ENCODE results near the gene ZFPM1.
"Not testable (repeated sequence)": the region's sequence is repeated elsewhere in the genome, so short reads cannot be mapped to it uniquely, and the experiment has no call there.

ZFPM1 gene

DNA sequence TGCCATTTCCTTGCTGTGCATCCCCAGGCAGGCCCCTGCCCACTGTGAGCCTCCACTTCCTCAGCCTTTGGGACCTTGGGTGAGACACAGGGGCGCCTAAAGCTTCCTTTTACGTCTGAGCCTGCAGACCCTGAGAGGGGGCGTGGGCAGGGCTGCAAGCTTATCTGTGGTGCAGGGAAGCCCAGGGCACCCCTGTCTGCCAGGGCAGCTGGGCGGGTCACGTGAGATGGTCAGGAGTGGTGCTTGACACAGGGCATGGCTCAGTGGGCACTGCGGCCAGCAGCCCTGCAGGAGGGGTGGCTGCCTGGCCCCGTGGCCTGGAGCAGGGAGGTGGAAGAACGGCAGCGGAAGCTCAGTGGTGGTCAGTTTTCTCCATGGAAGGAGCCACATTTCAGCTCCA, 62.3 kb downstream of the ZFPM1 start:
- TF ChIP-seq CTCF (IDR thresholded peaks at IDR 0.05; ENCODE audit: extremely low read depth, missing control alignments) = no peak
- no peak for DNase-seq (ENCODE audit: low spot score)

DNA sequence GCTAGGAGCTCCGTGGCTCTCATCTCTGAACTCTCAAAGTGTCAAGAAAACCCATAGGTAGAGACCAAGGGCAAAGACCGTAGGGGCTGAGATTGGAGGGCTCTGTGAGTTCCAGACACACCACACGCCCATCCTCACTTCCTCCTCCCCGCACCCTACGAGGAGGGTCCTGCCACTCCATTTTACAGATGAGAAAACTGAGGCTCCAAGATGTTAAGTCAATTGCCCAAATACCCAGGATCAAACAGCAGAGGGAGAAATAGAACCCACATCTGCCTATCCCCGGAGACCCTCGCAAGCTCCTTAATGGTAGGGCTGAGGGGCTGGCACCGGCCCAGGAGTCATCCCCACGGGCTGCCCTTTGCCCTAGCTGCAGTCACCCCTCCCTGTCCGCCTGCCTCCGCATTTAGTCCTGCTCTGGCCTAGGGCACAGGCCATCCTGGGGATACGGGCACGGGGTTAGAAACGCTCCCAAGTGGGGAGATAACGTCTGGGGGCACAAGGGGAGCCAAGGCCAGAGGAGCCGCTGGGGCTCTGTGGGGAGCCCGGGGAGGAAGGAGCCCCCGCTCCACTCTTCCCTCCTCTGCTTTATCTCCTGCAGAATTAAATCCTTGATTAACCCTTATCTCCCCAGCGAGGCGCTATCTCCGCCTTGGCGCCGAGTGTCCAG, 63.0 kb downstream of the ZFPM1 start:
- TF ChIP-seq CTCF (IDR thresholded peaks at IDR 0.05; ENCODE audit: extremely low read depth, missing control alignments) = no peak
- no peak for DNase-seq (ENCODE audit: low spot score)

- TF ChIP-seq CTCF (IDR thresholded peaks at IDR 0.05; ENCODE audit: extremely low read depth, missing control alignments) = no peak
- DNase-seq (ENCODE audit: low spot score) = no peak
These were observed 63.6 kb downstream of the ZFPM1 start for GRCh38 chr16:88516601-88517061.

DNA sequence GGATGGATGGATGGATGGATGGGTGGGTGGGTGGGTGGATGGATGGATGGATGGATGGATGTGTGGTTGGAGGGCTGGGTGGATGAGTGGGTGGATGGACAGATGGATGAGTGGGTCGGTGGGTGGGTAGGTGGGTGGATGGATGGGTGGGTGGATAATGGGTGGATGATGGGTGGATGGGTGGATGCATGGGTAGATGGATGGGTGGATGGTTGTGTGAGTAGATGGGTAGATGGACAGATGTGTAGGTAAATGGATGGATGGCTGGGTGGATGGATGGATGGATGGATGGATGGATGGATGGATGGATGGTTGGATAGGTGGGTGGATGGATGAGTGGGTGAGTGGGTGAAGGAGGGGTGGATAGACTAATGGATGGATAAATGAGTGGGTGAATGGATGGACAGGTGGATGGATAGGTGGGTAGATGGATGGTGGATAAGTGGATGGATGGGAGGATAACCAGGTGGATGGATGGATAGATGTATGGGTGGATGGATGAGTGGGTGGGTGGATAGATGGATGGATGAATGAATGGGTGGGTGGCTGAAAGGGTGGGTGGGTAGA, 64.2 kb downstream of the ZFPM1 start:
- not testable (repeated sequence) for DNase-seq (ENCODE audit: low spot score)

DNA sequence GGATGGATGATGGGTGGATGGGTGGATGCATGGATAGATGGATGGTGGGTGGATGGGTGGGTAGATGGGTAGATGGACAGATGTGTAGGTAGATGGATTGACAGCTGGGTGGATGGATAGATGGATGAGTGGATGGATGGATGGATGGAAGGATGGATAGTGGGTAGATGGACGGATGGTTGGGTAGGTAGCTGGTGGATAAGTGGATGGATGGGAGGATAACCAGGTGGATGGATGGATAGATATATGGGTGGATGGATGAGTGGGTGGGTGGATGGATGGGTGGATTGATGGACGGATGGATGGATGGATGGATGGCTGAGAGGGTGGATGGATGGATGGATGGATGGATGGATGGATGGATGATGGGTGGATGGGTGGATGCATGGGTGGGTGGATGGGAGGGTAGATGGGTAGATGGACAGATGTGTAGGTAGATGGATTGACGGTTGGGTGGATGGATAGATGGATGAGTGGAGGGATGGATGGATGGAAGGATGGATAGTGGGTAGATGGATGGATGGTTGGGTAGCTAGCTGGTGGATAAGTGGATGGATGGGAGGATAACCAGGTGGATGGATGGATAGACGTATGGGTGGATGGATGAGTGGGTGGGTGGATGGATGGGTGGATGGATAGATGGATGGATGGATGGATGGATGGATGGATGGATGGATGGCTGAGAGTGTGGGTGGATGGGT, 65.5 kb downstream of the ZFPM1 start:
- not testable (repeated sequence) for DNase-seq (ENCODE audit: low spot score)

DNA sequence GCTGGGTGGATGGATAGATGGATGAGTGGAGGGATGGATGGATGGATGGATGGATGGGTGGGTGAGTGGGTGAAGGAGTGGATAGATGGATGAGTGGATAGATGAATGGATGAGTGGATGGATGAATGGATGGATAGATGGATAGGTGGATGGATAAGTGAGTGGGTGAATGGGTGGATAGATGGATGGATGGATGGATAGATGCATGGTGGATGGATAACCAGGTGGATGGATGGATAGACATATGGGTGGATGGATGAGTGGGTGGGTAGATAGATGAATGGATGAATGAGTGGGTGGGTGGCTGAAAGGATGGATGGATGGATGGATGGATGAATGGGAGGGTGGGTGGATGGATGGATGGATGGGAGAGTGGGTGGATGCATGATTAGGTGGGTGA, 66.2 kb downstream of the ZFPM1 start:
- no peak for TF ChIP-seq CTCF (IDR thresholded peaks at IDR 0.05; ENCODE audit: extremely low read depth, missing control alignments)
- DNase-seq (ENCODE audit: low spot score) = no peak

GRCh38 chr16:88519938-88520653, 67.0 kb downstream of the ZFPM1 start:
- TF ChIP-seq CTCF (IDR thresholded peaks at IDR 0.05; ENCODE audit: extremely low read depth, missing control alignments) = no peak
- DNase-seq (ENCODE audit: low spot score) = no peak

GRCh38 chr16:88521674-88522073, 68.6 kb downstream of the ZFPM1 start:
- TF ChIP-seq CTCF (IDR thresholded peaks at IDR 0.05; ENCODE audit: extremely low read depth, missing control alignments) = no peak
- no peak for DNase-seq (ENCODE audit: low spot score)
